ENCODE data around the gene IDI1. TPM values are rescaled to one million over a fixed set of nuclear protein-coding genes. Genes with fewer than 3 reads are reported as not detected.

Gene IDI1
- total and polyA plus RNA-seq, 2 of the 13 experiments (the other 11 are each of a cell fraction or from before 2014, with no cell fraction given): 44.4 to 145 TPM

DNA sequence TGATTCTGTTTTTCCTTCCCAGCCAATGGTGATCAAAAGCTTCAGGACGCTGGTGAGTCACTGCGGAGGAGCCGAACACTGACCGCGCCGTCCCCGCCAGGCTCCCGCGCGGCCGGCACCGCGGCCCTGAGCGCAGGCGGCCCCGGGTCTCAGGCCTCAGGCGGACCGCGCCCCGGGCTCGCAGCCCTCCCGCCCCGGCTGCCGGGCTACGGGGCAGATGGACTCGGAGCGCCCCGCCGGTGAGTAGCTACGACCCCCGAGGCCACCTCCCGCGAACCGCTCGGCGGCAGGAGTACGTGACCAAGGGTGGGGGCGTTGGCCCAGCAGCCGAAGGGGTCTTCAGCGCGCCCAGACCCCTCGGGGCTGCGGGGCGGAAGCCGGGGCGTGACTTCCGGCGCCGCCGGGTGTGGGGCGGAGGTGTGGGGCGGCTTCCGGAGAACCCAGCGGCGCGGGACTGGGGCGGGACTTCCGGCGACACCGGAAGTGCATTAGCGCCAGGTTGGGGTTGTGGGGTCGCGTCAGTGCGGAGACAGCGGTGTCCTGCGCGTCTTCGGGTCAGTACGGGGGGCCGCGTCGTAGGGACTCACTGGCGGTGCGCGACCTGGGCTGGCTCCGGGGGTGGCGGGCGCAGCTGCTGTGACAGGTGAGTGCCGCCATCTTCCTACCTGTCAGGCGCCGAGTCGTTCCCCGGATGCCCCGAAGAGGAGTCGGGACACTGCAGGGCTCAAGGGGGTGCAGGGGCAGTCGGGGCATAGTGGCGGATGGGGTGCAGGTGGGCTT, 7.6 kb upstream of the IDI1 start, which contains the start of gene WDR37 (continued):
- TF ChIP-seq FOXA3 (CRISPR knock-in tag; IDR thresholded peaks at IDR 0.05) (0 out of 2 replicates have a peak, but pooled peaks have one; percentile 5), RFX3 (CRISPR knock-in tag; IDR thresholded peaks at IDR 0.05) (no peak), SOX5 (CRISPR knock-in tag; IDR thresholded peaks at IDR 0.05; ENCODE audit: borderline replicate concordance) (peak; percentile 34; the same call in 1 of the 2 replicates), EHMT2 (IDR thresholded peaks at IDR 0.05; ENCODE audit: borderline replicate concordance, low read depth, low read length) (no peak), GATAD2A (CRISPR knock-in tag; IDR thresholded peaks at IDR 0.05) (peak; percentile 46; the same call in 1 of the 2 replicates), PREB (CRISPR knock-in tag; IDR thresholded peaks at IDR 0.05) (no peak), HNF4A (CRISPR knock-in tag; IDR thresholded peaks at IDR 0.05) (no peak), PLRG1 (conservative IDR thresholded peaks at IDR 0.05) (no peak), SETDB1 (CRISPR knock-in tag; IDR thresholded peaks at IDR 0.05; ENCODE audit: borderline replicate concordance) (no peak), KAT8 (CRISPR knock-in tag; IDR thresholded peaks at IDR 0.05) (peak; percentile 94), ZSCAN22 (CRISPR knock-in tag; IDR thresholded peaks at IDR 0.05) (no peak), ZNF280B (CRISPR knock-in tag; IDR thresholded peaks at IDR 0.05; ENCODE audit: borderline replicate concordance) (0 out of 2 replicates have a peak, but pooled peaks have one; percentile 47), MIER2 (CRISPR knock-in tag; IDR thresholded peaks at IDR 0.05) (no peak), GFI1 (CRISPR knock-in tag; IDR thresholded peaks at IDR 0.05; ENCODE audit: borderline replicate concordance) (peak; percentile 37; the same call in 1 of the 2 replicates), GABPA (IDR thresholded peaks at IDR 0.05; ENCODE audit: low read depth, low read length) (peak; percentile 97), GABPA (CRISPR knock-in tag; IDR thresholded peaks at IDR 0.05; ENCODE audit: low read depth) (peak; percentile 95), SNRNP70 (IDR thresholded peaks at IDR 0.05; ENCODE audit: low read depth, low read length) (no peak), ZNF232 (CRISPR knock-in tag; IDR thresholded peaks at IDR 0.05; ENCODE audit: borderline replicate concordance) (no peak), ZNF678 (CRISPR knock-in tag; IDR thresholded peaks at IDR 0.05) (no peak; the same call in 1 of the 2 replicates), YEATS4 (CRISPR knock-in tag; IDR thresholded peaks at IDR 0.05; ENCODE audit: borderline replicate concordance) (peak; percentile 84), ZBTB38 (CRISPR knock-in tag; IDR thresholded peaks at IDR 0.05) (0 out of 2 replicates have a peak, but pooled peaks have one; percentile 20), ZNF784 (CRISPR knock-in tag; IDR thresholded peaks at IDR 0.05; ENCODE audit: borderline replicate concordance) (no peak; the same call in 1 of the 2 replicates), ATAD3A (CRISPR knock-in tag; IDR thresholded peaks at IDR 0.05) (no peak), NCOA5 (CRISPR knock-in tag; IDR thresholded peaks at IDR 0.05) (no peak)
- TF ChIP-seq, protein P1, sequence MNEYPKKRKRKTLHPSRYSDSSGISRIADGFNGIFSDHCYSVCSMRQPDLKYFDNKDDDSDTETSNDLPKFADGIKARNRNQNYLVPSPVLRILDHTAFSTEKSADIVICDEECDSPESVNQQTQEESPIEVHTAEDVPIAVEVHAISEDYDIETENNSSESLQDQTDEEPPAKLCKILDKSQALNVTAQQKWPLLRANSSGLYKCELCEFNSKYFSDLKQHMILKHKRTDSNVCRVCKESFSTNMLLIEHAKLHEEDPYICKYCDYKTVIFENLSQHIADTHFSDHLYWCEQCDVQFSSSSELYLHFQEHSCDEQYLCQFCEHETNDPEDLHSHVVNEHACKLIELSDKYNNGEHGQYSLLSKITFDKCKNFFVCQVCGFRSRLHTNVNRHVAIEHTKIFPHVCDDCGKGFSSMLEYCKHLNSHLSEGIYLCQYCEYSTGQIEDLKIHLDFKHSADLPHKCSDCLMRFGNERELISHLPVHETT (CRISPR knock-in tag; conservative IDR thresholded peaks at IDR 0.05): no peak; the same call in 1 of the 2 replicates
- TF ChIP-seq, protein P2, sequence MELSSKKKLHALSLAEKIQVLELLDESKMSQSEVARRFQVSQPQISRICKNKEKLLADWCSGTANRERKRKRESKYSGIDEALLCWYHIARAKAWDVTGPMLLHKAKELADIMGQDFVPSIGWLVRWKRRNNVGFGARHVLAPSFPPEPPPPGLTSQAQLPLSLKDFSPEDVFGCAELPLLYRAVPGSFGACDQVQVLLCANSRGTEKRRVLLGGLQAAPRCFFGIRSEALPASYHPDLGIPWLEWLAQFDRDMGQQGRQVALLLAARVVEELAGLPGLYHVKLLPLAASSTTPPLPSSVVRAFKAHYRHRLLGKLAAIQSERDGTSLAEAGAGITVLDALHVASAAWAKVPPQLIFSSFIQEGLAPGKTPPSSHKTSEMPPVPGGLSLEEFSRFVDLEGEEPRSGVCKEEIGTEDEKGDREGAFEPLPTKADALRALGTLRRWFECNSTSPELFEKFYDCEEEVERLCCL (CRISPR knock-in tag; IDR thresholded peaks at IDR 0.05; ENCODE audit: borderline replicate concordance): no peak
